PFSK-1 (cell line): ENCODE measurements around the gene SERPINB1.

Experiments used
- FOXP2 ChIP-seq: optimal IDR thresholded peaks from 2 replicates; pipeline ENCODE3; 2011; ENCODE audit warnings: borderline replicate concordance, control low read depth, inconsistent platforms; ENCODE audit not compliant: insufficient read depth; ENCODE audit errors: extremely low read length, extremely low read depth
- POLR2AphosphoS5 ChIP-seq: IDR thresholded peaks from 2 replicates; pipeline ENCODE4 v1.6.1; 2012; ENCODE audit warnings: low read depth, mild to moderate bottlenecking, control low read depth, low read length, moderate library complexity
- SIN3A ChIP-seq: IDR thresholded peaks from 2 replicates; pipeline ENCODE4 v1.6.1; 2012; ENCODE audit warnings: mild to moderate bottlenecking, low read length, moderate library complexity, borderline replicate concordance; ENCODE audit not compliant: insufficient read depth
- TAF1 ChIP-seq: IDR thresholded peaks from 2 replicates; pipeline ENCODE4 v1.6.1; 2012; ENCODE audit warnings: low read length, control low read depth, borderline replicate concordance; ENCODE audit not compliant: insufficient read depth
- TF ChIP-seq, protein P1 (sequence below), 2 experiments: IDR thresholded peaks; 2 replicates each; pipeline versions ENCODE4 v1.6.1 to v1.8.0; 2011 to 2012; ENCODE audit warnings: low read depth in 2 of 2, low read length in 2 of 2, control low read depth in 1 of 2, inconsistent platforms in 1 of 2, mild to moderate bottlenecking in 1 of 2, moderate library complexity in 1 of 2; ENCODE audit not compliant: insufficient read depth in 1 of 2

DNA sequence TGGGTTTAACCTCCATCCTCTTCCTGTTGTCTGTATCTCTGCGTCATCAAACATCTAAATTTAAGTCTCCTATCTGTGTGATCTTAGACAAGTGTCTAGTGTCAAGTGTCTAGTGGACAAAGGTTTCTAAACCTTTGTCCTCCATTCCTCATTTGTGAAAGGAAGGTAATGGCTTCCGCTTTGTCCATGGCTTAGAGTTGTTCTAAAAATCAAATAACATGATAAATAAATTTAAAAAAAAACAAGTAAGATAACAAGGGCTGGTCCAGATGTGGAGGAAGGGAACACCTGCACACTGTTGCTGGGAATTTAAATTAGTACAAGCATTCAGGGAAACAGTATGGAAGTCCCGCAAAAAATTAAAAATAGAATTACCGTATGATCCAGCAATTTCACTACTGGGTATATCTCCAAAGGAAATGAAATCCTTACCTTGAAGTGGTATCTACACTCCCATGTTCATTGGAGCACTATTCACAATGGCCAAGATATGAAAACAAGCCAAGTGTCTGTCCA, 17.6 kb upstream of the SERPINB1 start:
- TF ChIP-seq POLR2AphosphoS5 (no peak), TAF1 (no peak), SIN3A (no peak), FOXP2 (no peak)
- TF ChIP-seq, protein P1, sequence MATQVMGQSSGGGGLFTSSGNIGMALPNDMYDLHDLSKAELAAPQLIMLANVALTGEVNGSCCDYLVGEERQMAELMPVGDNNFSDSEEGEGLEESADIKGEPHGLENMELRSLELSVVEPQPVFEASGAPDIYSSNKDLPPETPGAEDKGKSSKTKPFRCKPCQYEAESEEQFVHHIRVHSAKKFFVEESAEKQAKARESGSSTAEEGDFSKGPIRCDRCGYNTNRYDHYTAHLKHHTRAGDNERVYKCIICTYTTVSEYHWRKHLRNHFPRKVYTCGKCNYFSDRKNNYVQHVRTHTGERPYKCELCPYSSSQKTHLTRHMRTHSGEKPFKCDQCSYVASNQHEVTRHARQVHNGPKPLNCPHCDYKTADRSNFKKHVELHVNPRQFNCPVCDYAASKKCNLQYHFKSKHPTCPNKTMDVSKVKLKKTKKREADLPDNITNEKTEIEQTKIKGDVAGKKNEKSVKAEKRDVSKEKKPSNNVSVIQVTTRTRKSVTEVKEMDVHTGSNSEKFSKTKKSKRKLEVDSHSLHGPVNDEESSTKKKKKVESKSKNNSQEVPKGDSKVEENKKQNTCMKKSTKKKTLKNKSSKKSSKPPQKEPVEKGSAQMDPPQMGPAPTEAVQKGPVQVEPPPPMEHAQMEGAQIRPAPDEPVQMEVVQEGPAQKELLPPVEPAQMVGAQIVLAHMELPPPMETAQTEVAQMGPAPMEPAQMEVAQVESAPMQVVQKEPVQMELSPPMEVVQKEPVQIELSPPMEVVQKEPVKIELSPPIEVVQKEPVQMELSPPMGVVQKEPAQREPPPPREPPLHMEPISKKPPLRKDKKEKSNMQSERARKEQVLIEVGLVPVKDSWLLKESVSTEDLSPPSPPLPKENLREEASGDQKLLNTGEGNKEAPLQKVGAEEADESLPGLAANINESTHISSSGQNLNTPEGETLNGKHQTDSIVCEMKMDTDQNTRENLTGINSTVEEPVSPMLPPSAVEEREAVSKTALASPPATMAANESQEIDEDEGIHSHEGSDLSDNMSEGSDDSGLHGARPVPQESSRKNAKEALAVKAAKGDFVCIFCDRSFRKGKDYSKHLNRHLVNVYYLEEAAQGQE (IDR thresholded peaks at IDR 0.05; ENCODE audit: insufficient read depth in 1 of 2, low read depth in 2 of 2, low read length in 2 of 2): no peak
